HG02973 (cell line): ENCODE measurements around the gene ERVW-1.

ENCODE experiments used
- ATAC-seq: cut with Tn5 transposase; IDR thresholded peaks from one replicate; pipeline ENCODE4 v1.9.1; 2021; ENCODE audit warnings: moderate library complexity; ENCODE audit not compliant: unreplicated experiment

ERVW-1 gene

GRCh38 chr7:92427193-92427592 lies 50.6 kb downstream of the ERVW-1 start:
- ATAC-seq, result no peak

DNA sequence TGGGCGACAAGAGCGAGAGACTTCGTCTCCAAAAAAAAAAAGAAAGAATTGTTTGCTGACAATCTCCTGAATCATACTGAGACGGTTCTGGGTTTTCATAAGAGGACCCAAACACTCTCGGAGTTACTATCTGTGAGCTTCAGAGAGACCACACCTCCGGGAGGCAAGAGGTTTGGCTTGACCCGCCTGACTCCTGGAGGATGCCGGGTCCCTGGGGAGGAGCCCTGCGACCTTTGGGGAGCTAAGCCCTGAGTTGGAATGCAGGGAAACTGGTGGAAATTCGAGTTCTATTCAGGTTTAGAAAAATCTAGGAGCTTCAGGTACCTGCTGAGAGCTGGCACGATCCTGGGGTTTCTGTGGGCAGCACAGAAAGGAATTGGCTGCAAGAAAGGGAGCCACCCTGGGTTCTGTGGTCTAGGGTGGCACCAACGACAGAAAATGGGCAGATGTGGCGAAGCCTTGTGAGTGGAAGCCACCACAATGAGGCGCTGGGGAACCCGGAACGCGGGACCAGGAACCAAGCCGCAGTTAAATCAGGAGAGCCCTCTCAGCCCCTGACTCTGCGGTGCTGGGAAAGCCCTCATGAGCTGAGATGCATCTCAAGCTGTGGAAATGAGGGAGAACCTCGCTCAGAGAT lies 52.3 kb downstream of the ERVW-1 start:
- ATAC-seq, result no peak

GRCh38 chr7:92423710-92424131 lies 54.0 kb downstream of the ERVW-1 start:
- ATAC-seq, result no peak

GRCh38 chr7:92422926-92423325 lies 54.8 kb downstream of the ERVW-1 start:
- ATAC-seq, result no peak

DNA sequence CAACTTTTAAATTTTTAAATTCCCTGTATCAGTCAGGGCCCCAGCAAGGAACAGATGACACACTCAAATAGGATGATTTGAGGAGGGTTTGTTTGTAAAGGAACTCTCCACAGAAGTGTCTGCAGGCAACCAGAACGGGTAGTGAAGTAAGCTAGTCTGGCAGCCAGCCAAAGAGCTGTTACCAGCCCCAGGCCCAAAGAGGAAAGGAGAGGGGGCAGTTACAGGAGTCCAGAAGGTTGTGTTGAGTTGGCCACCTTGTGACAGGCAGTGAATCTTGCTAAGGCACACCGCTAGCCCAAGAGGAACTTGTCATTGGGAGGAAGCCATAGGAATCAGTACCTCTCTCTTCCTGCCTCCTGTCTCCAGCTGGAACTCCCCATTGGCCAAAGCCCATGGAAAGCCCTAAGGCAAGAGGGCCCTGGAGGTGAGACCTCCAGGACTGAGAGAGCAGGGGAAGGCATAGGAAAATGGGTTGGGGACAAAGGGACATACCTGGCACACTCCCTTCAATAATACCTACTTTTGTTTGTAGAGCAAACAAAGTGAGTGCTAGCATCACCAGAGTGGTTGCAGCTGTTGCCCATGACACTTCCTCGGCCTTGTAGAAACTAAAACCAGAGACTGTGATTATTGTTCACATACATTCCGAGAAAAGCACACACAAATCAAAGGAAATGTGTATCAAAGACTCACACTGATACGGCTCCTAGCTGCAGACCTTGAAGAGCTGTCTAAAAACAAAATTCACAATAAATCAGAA lies 55.9 kb downstream of the ERVW-1 start:
- ATAC-seq, result no peak
